Measurements from ENCODE around the gene YRDC.
"Not testable (repeated sequence)": the region's sequence is repeated elsewhere in the genome, so short reads cannot be mapped to it uniquely, and the experiment has no call there.

YRDC gene

DNA sequence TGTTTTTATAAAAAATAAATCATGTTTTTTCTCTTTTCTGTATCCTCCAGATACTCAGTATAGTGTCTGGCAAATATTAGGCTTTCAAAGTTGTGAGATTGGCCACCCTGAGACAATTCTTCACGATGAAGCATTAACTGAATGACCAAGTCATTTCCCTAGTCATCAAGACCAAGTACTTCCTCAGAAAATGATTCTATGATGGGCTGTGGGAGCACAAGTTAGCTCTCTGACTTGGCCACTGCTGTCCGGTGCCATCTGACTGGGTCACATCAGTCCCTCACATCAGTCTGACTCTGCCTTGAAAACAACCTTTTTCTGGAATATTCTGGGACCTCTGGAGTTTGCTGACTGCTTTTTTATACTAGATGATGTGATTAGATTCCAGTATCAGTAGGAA is 13.5 kb upstream of the YRDC start:
- no peak for DNase-seq

DNA sequence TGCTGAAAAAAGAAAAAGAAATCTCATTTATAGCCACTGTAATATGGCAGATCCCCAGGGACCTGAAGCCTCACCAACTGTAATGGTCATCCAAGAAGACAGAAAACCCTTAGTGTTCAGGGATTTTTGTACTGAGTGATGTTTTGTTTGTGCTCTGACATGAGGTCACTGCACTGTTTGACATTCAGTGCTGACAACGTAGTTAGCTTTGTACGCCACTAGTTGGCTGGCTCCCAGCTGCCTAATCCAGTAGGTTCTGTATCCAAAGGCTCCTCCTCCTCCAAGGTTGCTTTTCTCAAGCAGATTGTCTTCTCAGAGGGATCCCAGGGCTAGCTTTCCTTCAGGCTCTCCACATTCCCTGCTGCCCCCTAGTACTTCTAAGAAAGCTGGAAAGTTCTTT is 9.5 kb upstream of the YRDC start:
- no peak for DNase-seq

GRCh38 chr1:37814252-37814651 is 6.2 kb upstream of the YRDC start:
- no peak for DNase-seq

DNA sequence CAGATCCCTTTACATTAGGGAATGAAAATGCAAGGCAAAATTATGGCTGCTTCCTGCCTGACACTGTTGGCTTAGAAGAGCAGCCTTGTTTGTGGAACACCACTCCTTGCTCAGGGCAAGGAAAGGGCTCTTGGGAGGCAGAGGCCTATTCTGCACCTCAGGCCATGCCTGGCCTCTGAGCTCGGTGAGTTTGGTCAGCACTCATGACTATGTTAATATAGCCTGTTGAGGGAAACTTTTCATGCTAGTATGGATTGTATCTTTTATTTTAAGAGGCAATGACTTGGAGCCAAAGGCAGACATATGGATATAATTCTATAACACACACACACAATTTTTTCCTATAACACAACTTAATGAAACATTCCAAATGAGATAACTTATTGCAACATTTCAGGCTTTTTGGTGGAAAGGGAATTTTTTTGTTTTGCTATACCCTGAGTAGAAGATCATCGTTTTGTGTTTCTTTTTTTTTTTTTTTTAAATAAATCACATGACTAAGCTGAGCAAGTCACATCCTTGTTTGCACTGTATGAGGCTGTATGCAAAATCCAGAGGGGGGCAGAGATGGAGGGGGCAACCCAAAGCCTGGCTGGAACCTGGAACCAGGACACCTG is 5.6 kb upstream of the YRDC start:
- DNase-seq = no peak

DNA sequence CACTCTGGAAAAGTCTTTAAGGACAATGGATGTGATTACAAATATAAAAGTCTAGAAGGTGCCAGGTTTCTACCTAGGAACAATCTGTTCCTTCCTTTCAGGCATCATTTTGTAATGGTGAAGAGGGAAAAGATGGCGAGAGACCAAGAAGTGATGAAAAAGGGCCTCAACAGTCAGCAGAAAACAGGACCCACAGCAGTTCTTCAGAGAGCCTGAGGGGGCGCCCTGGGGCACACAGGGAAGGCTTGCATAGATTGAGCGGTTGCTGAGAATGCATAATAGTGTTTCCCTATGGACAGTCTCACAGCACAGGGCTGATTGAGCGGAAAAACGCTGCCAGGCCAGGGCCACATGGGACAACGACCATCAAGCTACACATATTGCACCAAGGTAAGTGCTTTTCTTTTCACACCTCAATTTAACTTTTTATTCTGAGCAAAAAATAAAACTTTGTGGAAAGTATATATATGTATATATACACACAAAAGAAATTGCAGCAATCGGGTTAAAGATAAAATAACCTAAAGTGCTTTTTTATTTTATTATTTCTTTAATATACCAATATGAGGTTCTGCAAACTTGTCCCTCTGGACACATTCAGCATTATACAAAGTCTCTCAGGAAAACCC is 3.1 kb upstream of the YRDC start:
- DNase-seq = no peak

GRCh38 chr1:37809942-37810341 is 1.9 kb upstream of the YRDC start:
- DNase-seq = no peak

- peak; percentile 57 for DNase-seq
Observed at GRCh38 chr1:37808369-37809319, 636 bp upstream of the YRDC start.

GRCh38 chr1:37807220-37807554 is 821 bp downstream of the YRDC start:
- DNase-seq = no peak

DNA sequence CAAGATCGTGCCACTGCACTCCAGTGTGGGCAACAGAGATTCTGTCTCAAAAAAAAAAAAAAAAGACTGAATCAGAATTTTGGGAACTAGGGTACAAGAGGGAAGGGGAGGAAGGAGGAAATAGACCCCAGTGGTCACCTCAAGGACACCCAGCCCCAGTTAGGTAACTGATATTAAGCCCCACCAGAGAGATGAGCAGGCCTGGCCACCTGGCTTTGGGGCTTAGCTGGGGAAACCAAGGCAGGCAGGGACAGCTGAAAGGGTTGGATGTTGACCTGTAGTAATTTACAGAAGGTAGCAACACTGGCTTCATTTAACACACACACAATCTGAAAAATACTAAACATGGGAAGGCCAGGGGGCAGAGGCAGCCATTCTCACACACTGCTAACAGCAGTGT is 5.6 kb downstream of the YRDC start:
- no peak for DNase-seq

DNA sequence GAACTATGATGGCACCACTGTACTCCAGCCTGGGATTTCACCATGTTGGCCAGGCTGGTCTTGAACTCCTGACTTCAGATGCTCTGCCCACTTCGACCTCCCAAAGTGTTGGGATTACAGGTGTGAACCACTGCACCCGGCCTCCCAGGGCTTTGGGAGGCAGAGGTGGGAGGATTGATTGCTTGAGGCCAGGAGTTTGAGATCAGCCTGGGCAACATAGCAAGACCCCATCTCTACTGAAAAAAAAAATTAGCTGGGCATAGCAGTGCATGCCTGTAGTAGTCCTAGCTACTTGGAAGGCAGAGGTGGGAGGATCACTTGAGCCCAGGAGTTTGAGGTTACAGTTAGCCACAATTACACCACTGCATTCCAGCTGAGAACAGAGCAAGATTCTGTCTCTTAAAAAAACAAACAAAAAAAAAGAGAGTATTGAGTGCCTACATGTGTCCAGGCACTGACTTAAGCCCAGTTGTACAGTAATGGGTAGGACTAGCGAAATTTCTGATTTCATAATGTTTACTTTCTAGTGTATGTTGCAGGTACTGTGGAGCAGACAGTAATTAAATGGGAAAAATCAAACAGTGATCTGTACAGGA is 10.2 kb downstream of the YRDC start:
- DNase-seq = no peak

GRCh38 chr1:37795340-37796125 is 12.5 kb downstream of the YRDC start:
- DNase-seq = no peak

GRCh38 chr1:37794372-37795339 is 13.4 kb downstream of the YRDC start:
- no peak for DNase-seq

DNA sequence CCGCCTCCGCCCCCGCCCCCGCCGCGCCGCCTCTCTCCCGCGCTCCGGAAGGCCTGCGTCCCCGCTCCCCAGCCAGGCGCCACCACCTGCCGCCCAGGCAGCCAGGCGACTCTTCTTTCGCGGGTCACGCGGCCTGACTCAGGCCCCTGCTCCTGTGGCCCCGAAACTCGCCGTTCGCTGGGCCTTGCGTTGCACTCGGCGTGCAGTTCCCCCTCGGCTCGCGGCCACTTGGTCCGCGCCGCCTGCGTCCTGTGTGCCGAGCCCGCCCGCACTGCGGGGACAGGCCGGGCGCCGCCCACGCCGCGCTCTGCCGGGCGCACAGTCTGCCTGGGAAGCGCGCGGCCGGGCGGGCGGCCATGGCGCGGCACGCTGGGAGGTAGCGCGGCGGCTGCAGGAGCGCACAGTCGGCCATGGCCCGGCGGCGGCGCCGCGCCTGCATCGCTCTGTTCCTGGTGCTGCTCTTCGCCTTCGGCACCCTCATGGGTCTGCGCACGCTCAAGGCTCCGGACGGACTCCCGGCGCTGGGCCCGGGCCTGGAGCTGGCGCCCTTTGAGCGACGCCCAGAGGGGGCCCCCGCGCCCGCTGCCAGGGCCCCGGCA is 14.1 kb downstream of the YRDC start, which contains the start of gene MANEAL:
TSS of gene MANEAL (plus strand) at position 75 of the 599 bp plus-strand sequence. CDS start at position 411, 336 bp downstream.
- no peak for DNase-seq

DNA sequence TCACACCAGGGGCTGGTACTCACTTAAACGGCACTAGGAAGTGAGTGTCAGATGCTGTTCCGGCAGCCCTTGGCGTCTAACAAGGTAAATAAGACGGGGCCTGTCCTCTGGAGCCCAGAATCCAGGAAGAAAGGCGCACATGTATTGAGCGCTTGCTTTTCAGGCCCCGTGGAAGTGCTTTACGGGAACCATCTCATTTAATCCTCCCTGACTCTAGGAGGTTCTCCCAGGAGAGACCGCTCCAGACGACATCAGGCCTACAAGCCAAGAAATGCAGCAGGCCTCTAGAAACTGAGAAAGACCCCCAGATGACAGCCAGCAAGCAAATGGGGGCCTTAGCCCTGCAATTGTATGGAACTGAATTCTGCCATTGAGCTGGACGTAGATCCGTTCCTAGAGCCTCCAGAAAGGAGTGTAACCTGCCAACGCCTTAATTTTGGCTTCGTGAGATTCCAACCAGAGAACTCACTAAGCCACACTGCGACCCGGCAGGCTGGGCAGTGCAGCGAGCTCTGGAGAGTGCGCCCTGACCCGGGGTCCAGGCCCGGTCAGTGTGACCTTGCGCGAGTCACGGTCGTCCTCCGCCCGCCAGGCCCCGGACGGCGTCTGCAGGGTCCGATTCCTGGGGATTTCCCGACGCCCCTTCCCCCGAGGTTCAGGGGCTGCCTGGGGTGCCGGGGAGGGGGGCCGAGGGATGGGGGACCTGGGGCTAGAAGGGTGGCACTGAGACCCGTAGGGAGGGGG is 14.9 kb downstream of the YRDC start:
- no peak for DNase-seq

DNA sequence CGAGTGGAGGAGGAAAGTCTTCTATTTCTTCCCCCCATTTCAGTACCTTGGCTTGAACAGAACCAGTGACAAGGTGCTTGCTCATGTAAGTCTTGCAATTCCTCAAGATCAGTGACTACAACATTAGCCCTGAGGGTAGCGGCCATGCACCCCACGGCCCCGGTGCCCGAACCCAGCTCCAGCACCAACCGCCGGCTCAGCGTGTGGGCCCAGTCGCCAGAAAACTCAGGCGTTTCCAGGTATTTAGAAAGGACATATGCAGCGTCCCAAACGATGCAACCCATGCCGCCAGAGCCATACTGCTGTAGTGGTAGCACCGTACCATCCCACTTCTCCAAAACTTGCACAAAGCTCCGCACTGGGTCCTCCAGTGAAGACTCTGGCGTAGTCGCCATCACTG is 25.5 kb downstream of the YRDC start:
- no peak for DNase-seq

GRCh38 chr1:37778654-37779053 is 29.4 kb downstream of the YRDC start:
- no peak for DNase-seq

GRCh38 chr1:37776946-37777516 is 31.0 kb downstream of the YRDC start:
- DNase-seq = no peak

DNA sequence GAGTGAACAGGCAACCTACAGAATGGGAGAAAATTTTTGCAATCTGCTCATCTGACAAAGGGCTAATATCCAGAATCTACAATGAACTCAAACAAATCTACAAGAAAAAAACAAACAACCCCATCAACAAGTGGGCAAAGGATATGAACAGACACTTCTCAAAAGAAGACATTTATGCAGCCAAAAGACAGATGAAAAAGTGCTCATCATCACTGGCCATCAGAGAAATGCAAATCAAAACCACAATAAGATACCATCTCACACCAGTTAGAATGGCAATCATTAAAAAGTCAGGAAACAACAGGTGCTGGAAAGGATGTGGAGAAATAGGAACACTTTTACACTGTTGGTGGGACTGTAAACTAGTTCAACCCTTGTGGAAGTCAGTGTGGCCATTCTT is 36.6 kb downstream of the YRDC start:
- not testable (repeated sequence) for DNase-seq

GRCh38 chr1:37767488-37767887 is 40.5 kb downstream of the YRDC start:
- DNase-seq = no peak

Measured in activated gamma-delta T cell (primary cell).